GM13976 (cell line): Measurements from ENCODE around the gene NR2F1-AS1.
A peak's percentile ranks its signal among the peaks of the same experiment; 100 is the strongest.

ENCODE experiments used
- DNase-seq: peaks from one replicate; pipeline ENCODE4 v3.0.0; 2012; ENCODE audit warnings: low spot score
- in situ Hi-C: fragments of 300-500 bp; cut with MboI; formaldehyde crosslinking; loops from one replicate; pipeline ENCODE4 v1.12.0; 2022; ENCODE audit warnings: low sequenced_read_pairs, mixed read lengths, inconsistent platforms; ENCODE audit not compliant: unreplicated experiment
- TF ChIP-seq, protein P1 (sequence below): IDR thresholded peaks from 2 replicates; pipeline ENCODE4 v1.5.1; 2012; ENCODE audit warnings: borderline replicate concordance, mild to moderate bottlenecking; ENCODE audit not compliant: insufficient read depth; ENCODE audit errors: extremely low read depth, missing control alignments, control extremely low read depth

The NR2F1-AS1 gene

DNA sequence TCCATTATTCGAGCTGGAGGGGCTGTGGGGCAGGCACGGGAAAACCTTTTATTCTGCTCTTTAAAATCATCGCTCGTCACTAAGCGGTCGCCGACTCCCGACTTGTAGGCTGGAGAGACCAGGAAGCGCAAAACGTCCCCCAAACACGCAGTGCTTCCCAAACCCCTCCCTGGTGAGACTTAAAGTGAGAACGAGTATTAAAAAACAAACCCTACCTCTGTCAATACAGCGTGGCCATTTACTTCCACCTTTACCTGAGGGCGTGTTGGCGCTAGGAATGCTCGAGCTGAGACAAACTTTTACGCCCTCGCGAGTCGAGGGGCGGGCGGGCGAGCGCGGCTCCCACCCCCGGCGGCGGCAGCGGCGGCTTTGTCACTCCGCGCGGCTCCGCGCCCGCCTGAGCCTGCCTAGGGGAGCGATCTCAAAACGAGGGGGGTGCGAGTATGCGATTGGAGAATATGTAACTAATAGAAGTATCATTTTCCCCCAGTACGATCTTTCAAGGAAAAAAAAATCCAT lies at the start of gene NR2F1-AS1:
TSS of gene NR2F1-AS1 (minus strand) at position 293 of the 519 bp plus-strand sequence.
- in situ Hi-C loops = loop anchor here (25.0 kb wide), 1 partner anchor 331 kb away; no protein-coding TSS in a partner anchor
- no peak for DNase-seq
- TF ChIP-seq, protein P1, sequence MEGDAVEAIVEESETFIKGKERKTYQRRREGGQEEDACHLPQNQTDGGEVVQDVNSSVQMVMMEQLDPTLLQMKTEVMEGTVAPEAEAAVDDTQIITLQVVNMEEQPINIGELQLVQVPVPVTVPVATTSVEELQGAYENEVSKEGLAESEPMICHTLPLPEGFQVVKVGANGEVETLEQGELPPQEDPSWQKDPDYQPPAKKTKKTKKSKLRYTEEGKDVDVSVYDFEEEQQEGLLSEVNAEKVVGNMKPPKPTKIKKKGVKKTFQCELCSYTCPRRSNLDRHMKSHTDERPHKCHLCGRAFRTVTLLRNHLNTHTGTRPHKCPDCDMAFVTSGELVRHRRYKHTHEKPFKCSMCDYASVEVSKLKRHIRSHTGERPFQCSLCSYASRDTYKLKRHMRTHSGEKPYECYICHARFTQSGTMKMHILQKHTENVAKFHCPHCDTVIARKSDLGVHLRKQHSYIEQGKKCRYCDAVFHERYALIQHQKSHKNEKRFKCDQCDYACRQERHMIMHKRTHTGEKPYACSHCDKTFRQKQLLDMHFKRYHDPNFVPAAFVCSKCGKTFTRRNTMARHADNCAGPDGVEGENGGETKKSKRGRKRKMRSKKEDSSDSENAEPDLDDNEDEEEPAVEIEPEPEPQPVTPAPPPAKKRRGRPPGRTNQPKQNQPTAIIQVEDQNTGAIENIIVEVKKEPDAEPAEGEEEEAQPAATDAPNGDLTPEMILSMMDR = no peak

DNA sequence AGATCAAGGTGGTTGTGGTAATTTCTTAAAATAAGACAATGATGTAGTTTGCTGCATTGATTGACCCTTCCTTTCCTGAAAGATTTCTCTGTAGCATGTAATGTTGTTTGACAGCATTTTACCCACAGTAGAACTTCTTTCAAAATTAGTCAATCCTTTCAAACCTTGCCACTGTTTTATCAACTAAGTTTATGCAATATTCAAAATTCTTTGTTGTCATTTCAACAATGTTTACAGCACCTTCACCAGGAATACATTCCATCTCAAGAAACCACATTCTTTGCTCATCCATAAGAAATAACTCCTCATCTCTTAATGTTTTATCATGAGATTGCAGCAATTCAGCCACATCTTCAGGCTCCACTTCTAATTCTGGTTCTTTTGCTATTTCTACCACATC lies 45.8 kb upstream of the NR2F1-AS1 start:
- in situ Hi-C loops = no loop called here
- TF ChIP-seq, protein P1 = no peak
- DNase-seq = no peak

DNA sequence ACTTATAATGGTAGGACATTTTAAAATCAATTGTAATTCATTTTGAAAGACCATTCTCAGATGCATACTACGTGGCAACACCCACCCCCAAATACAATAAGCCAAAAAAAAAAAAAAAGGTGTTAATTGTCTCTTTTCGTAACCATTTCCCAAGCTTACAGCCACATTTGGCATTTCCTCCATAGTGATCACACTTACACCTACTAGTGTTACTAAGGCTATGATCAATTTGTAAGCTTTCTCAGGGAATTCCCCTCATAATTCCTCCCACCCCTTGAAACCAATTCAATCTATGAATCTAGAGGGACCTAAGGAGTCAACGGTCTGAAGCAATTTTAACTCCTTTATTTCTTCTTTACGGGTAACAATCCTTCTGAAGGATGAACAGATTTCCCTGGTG lies 42.1 kb upstream of the NR2F1-AS1 start:
- in situ Hi-C loops = no loop called here
- no peak for DNase-seq
- TF ChIP-seq, protein P1 = no peak

DNA sequence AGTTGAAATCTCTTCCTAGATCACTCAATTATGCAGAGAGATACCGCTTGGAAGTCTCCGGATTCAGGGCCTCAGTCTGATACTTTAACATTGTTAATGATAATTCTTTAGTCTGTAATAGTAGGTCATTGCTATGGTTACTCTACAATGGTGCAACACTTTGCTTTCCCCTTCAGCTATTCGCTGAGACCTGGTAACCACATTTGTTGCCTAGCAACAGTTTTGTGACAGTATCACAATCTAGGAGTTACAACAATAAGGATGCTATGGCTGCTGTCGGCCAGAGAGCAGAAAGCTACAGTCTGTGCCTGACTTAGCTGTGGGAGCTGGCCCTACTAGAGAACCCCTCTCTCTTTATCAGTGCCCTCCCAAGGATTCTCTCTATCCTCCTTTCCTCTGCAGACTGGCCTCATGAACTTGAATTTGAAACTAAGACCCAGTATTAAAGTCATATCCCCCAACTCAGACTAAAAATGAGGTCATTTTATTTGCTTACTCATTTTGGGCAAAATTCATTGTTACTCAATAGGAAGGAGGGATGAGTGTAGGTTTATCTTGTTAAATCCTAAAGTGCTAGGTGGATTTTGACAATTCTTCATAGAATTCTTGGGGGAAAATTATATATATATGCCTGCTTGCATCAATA lies 41.3 kb upstream of the NR2F1-AS1 start:
- TF ChIP-seq, protein P1 = no peak
- DNase-seq = no peak
- in situ Hi-C loops = no loop called here

DNA sequence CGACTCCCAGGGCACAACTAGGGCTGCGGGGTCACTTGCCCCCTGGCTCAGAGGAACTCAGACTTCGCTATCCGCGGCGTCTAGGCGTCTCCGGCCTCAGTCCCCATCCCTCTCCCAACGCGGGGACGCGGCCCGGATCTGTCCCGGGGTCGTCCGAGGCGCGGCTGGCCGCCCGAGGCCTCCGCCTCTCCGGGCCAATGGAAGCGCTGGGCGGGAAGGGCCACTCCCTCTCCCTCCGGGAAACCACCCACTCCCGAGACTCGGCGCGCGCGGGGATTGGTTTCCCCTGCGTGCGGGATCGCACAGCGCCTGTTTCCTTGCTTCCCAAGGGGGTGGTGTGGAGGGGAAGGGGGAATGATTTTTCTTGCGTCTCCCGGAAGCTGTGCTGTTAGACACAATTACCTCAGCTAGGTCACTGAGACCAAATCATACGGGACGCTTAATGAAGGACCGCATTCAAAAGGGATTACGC lies 40.3 kb upstream of the NR2F1-AS1 start:
- no peak for DNase-seq
- TF ChIP-seq, protein P1 = no peak
- in situ Hi-C loops = no loop called here

DNA sequence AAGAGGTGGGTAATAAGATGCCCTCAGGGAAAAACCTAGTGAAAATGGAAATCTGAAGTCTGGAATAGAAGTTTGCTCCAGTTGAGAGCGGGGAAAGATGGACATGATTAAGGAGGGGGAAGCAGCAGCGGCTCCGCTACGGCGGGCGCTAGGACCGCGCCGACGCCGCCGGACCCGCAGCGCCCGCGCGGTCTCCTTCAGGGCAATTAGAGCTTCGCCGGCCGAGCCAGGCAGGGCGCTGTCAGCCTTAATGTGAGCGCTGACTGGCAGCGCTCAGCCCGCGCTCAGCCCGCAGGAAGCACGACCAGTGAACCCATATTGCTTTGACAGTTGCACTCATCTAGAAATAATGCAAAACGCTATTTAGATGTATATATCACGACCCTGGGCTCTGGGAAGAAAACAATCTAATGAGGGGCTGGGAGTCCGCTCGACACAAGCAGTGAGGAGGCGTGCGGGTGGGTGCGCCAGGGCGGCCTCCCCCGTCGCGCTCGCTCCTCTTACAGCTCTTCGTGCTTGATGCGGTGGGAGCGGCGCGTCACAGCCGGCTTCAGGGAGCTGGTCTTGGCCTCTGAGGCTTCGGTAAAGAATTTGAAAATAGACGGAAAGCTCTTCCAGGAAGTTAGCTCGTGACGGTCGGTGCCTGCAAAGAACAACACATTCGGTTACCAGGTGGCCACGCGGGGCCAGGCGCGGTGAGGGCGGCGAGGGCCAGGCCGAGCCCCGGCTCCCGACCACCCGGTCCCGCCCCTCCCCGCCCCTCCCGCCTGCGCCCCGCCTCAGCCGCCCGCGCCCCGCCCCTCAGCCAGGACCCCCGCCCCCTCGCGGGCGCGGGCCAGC lies 39.7 kb upstream of the NR2F1-AS1 start:
- peak; percentile 83 for DNase-seq
- TF ChIP-seq, protein P1 = no peak
- in situ Hi-C loops = no loop called here
